Spleen (tissue), 7 donors: ENCODE results near the gene MCRIP1.

ENCODE experiments used
- POLR2A ChIP-seq, 3 donors: fragments of 450-650 bp; IDR thresholded peaks; one replicate each; pipeline ENCODE4 v1.5.1; 2017; ENCODE audit warnings: antibody characterized with exemption in 3 of 3, mild to moderate bottlenecking in 1 of 3
- POLR2AphosphoS5 ChIP-seq, 3 donors: sonication (generic); formaldehyde crosslinking; IDR thresholded peaks; one replicate each; pipeline ENCODE4 v1.5.1; 2017; ENCODE audit warnings: antibody characterized with exemption in 3 of 3
- TF ChIP-seq, protein P1 (sequence below), 11 experiments: fragments of 200-600 bp in 7 of 11; fragments of 450-650 bp in 4 of 11; sonication (generic) in 4 of 11; IDR thresholded peaks in 8 of 11; conservative IDR thresholded peaks in 3 of 11; 1 replicate in 7 of 11; 2 replicates in 4 of 11; pipeline versions ENCODE4 v1.4.0 to v1.8.0; 2016 to 2021; ENCODE audit warnings: antibody characterized with exemption in 11 of 11, inconsistent platforms in 4 of 11, mild to moderate bottlenecking in 1 of 11
- donor health status: DM: no; HTN: no; CAD: no; lungs with moderate emphysema.
- donor health status: DM: no; HTN: no; CAD: no.
- donor health status: DM: no; HTN: no; CAD: no.

DNA sequence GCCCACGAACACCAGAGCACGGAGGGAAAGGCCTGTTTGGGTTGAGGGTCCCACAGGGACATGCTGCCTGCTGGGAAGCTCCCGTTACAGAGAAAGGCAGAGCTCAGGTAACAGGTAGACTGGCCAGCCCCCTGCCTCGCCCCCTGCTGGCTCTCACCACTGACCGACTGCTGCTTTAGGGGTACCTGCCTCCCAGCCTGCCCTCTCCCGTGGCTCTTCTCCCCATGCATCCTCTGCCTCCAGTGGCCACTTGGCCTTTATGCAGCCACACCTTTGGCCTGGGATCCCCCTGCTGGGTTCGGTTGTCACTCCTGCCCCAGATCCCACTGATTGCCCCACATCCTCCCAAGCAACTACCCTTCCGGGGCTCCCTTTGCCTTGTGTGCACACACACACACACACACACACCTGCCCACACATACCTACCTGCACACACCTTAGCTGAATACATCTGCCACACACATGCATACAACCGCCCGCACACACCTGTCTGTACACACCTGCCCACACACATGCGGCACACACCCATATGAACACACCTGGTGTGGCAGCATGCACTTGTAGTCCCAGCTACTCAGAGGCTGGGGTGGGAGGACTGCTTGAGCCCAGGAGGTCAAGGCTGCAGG lies 7.1 kb downstream of the MCRIP1 start:
- TF ChIP-seq, protein P1, sequence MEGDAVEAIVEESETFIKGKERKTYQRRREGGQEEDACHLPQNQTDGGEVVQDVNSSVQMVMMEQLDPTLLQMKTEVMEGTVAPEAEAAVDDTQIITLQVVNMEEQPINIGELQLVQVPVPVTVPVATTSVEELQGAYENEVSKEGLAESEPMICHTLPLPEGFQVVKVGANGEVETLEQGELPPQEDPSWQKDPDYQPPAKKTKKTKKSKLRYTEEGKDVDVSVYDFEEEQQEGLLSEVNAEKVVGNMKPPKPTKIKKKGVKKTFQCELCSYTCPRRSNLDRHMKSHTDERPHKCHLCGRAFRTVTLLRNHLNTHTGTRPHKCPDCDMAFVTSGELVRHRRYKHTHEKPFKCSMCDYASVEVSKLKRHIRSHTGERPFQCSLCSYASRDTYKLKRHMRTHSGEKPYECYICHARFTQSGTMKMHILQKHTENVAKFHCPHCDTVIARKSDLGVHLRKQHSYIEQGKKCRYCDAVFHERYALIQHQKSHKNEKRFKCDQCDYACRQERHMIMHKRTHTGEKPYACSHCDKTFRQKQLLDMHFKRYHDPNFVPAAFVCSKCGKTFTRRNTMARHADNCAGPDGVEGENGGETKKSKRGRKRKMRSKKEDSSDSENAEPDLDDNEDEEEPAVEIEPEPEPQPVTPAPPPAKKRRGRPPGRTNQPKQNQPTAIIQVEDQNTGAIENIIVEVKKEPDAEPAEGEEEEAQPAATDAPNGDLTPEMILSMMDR (IDR thresholded peaks at IDR 0.05 in 8 of 11, conservative IDR thresholded peaks at IDR 0.05 in 3 of 11) = no peak
- no peak for TF ChIP-seq POLR2A (IDR thresholded peaks at IDR 0.05)
- no peak for TF ChIP-seq POLR2AphosphoS5 (IDR thresholded peaks at IDR 0.05)
